ENCODE measurements around the gene PCDHGB1. TPM values are rescaled to one million over a fixed set of nuclear protein-coding genes. Genes with fewer than 3 reads are reported as not detected.
"Not testable (repeated sequence)": the region's sequence is repeated elsewhere in the genome, so short reads cannot be mapped to it uniquely, and the experiment has no call there.

PCDHGB1 gene
- total RNA-seq: under 1 TPM in 1 of 2 donors, not detected in 1; 0.19 TPM

GRCh38 chr5:141349917-141350619 lies at the start of gene PCDHGB1:
TSS of gene PCDHGB1 (plus strand) at chr5:141350099. CDS start at chr5:141350261, 162 bp downstream.
- Mint-ChIP-seq H3K4me3 (peak within 1 kb of the TSS; percentile 75 to 82), H3K4me1 (ENCODE audit: low read depth) (peaks cover 6% of the 10 kb centered on the region), H3K9me3 (peaks cover 10 to 15% of the 10 kb centered on the region in 2 donors), H3K27ac (peak within 1 kb of the TSS; percentile 50), H3K36me3 (ENCODE audit: insufficient read depth in 2 of 2) (peaks cover 15 to 30% of the 10 kb centered on the region in 2 donors), H3K27me3 (ENCODE audit: low read depth) (peaks cover 74% of the 10 kb centered on the region)
- no peak for ATAC-seq (replicated peaks in 1 of 2)
- DNase-seq: peak; percentile 38 to 51

- Mint-ChIP-seq H3K36me3 (ENCODE audit: insufficient read depth in 2 of 2) (peaks cover 22 to 23% of the 10 kb centered on the region in 2 donors), H3K4me1 (ENCODE audit: low read depth) (no peaks in the 10 kb centered on the region), H3K27ac (no peak within 1 kb of the TSS), H3K4me3 (no peak within 1 kb of the TSS), H3K27me3 (ENCODE audit: low read depth) (no peaks in the 10 kb centered on the region), H3K9me3 (peaks cover 6 to 21% of the 10 kb centered on the region in 2 donors)
- DNase-seq (no peak), ATAC-seq (replicated peaks in 1 of 2) (no peak)
Measured at GRCh38 chr5:141303756-141304155, 46.1 kb upstream of the PCDHGB1 start, which contains the start of gene SLC25A2. TSS of gene SLC25A2 (minus strand) at chr5:141304049. CDS start at chr5:141303865, 184 bp downstream.

- peaks cover 9 to 25% of the 10 kb centered on the region in 2 donors for H3K9me3 Mint-ChIP-seq
Measured at GRCh38 chr5:141306630-141307029, 43.3 kb upstream of the PCDHGB1 start.

GRCh38 chr5:141313711-141314110 lies 36.2 kb upstream of the PCDHGB1 start:
- ATAC-seq (replicated peaks in 1 of 2) (no peak), DNase-seq (no peak)
- H3K27me3 Mint-ChIP-seq (ENCODE audit: low read depth): no peaks in the 10 kb centered on the region
- no peak overlapping the region for H3K4me3 Mint-ChIP-seq
- peaks cover 25 to 34% of the 10 kb centered on the region in 2 donors for H3K9me3 Mint-ChIP-seq
- peak overlapping the region; percentile 19 for H3K27ac Mint-ChIP-seq
- H3K4me1 Mint-ChIP-seq (ENCODE audit: low read depth): peaks cover 12% of the 10 kb centered on the region
- peaks cover 40 to 50% of the 10 kb centered on the region in 2 donors for H3K36me3 Mint-ChIP-seq (ENCODE audit: insufficient read depth in 2 of 2)

More at GRCh38 chr5:141306630-141307029, 43.3 kb upstream of the PCDHGB1 start:
- Mint-ChIP-seq H3K27ac (no peak overlapping the region), H3K4me1 (ENCODE audit: low read depth) (no peaks in the 10 kb centered on the region), H3K27me3 (ENCODE audit: low read depth) (no peaks in the 10 kb centered on the region), H3K4me3 (no peak overlapping the region), H3K36me3 (ENCODE audit: insufficient read depth in 2 of 2) (peaks cover 25 to 37% of the 10 kb centered on the region in 2 donors)
- no peak for DNase-seq
- no peak for ATAC-seq (replicated peaks in 1 of 2)

GRCh38 chr5:141316963-141317362 lies 32.9 kb upstream of the PCDHGB1 start:
- ATAC-seq (replicated peaks in 1 of 2); DNase-seq; H3K27ac Mint-ChIP-seq; H3K4me3 Mint-ChIP-seq; H3K27me3 Mint-ChIP-seq (ENCODE audit: low read depth): not testable (repeated sequence)
- peaks cover 44 to 66% of the 10 kb centered on the region in 2 donors for H3K36me3 Mint-ChIP-seq (ENCODE audit: insufficient read depth in 2 of 2)
- peaks cover 38% of the 10 kb centered on the region for H3K4me1 Mint-ChIP-seq (ENCODE audit: low read depth)
- H3K9me3 Mint-ChIP-seq: peaks cover 30 to 32% of the 10 kb centered on the region in 2 donors

- ATAC-seq (replicated peaks in 1 of 2) (no peak), DNase-seq (no peak)
- Mint-ChIP-seq H3K36me3 (ENCODE audit: insufficient read depth in 2 of 2) (peaks cover 41 to 59% of the 10 kb centered on the region in 2 donors), H3K27ac (peak overlapping the region; percentile 95), H3K9me3 (peaks cover 24 to 25% of the 10 kb centered on the region in 2 donors), H3K4me3 (peak overlapping the region; percentile 90 to 100), H3K27me3 (ENCODE audit: low read depth) (no peaks in the 10 kb centered on the region), H3K4me1 (ENCODE audit: low read depth) (peaks cover 38% of the 10 kb centered on the region)
Measured at GRCh38 chr5:141319202-141319601, 30.7 kb upstream of the PCDHGB1 start.

GRCh38 chr5:141319699-141320098 lies 30.2 kb upstream of the PCDHGB1 start:
- Mint-ChIP-seq H3K27me3 (ENCODE audit: low read depth) (no peaks in the 10 kb centered on the region), H3K4me1 (ENCODE audit: low read depth) (peaks cover 38% of the 10 kb centered on the region), H3K36me3 (ENCODE audit: insufficient read depth in 2 of 2) (peaks cover 39 to 59% of the 10 kb centered on the region in 2 donors), H3K27ac (peak overlapping the region; percentile 95), H3K4me3 (peak overlapping the region; percentile 90 to 100), H3K9me3 (peaks cover 23 to 25% of the 10 kb centered on the region in 2 donors)
- ATAC-seq (replicated peaks in 1 of 2) (no peak), DNase-seq (no peak)

GRCh38 chr5:141320225-141321169 lies 29.4 kb upstream of the PCDHGB1 start, which contains the start of gene TAF7:
TSS of gene TAF7 (minus strand) at chr5:141320784. CDS start at chr5:141320044, 740 bp downstream.
- H3K27me3 Mint-ChIP-seq (ENCODE audit: low read depth): no peaks in the 10 kb centered on the region
- H3K27ac Mint-ChIP-seq: peak within 1 kb of the TSS; percentile 95
- peak; percentile 96 to 98 for ATAC-seq (replicated peaks in 1 of 2)
- peaks cover 15 to 20% of the 10 kb centered on the region in 2 donors for H3K9me3 Mint-ChIP-seq
- DNase-seq: peak; percentile 94 to 96
- peak within 1 kb of the TSS; percentile 90 to 100 for H3K4me3 Mint-ChIP-seq
- H3K4me1 Mint-ChIP-seq (ENCODE audit: low read depth): peaks cover 37% of the 10 kb centered on the region
- peaks cover 32 to 52% of the 10 kb centered on the region in 2 donors for H3K36me3 Mint-ChIP-seq (ENCODE audit: insufficient read depth in 2 of 2)

GRCh38 chr5:141322261-141322660 lies 27.6 kb upstream of the PCDHGB1 start:
- ATAC-seq (replicated peaks in 1 of 2) (no peak), DNase-seq (no peak)
- Mint-ChIP-seq H3K9me3 (peaks cover 14 to 17% of the 10 kb centered on the region in 2 donors), H3K27ac (no peak overlapping the region), H3K36me3 (ENCODE audit: insufficient read depth in 2 of 2) (peaks cover 36 to 42% of the 10 kb centered on the region in 2 donors), H3K4me1 (ENCODE audit: low read depth) (peaks cover 46% of the 10 kb centered on the region), H3K4me3 (peak overlapping the region in 1 of 2 donors; percentile 57), H3K27me3 (ENCODE audit: low read depth) (no peaks in the 10 kb centered on the region)

- peaks cover 13% of the 10 kb centered on the region for H3K27me3 Mint-ChIP-seq (ENCODE audit: low read depth)
- H3K4me1 Mint-ChIP-seq (ENCODE audit: low read depth): peaks cover 19% of the 10 kb centered on the region
- H3K27ac Mint-ChIP-seq: peak overlapping the region; percentile 93
- ATAC-seq (replicated peaks in 1 of 2): peak; percentile 91 to 93
- DNase-seq: peak; percentile 65 to 76
- peak overlapping the region; percentile 94 to 98 for H3K4me3 Mint-ChIP-seq
- H3K9me3 Mint-ChIP-seq: peaks cover 2 to 5% of the 10 kb centered on the region in 2 donors
- peaks cover 11 to 14% of the 10 kb centered on the region in 2 donors for H3K36me3 Mint-ChIP-seq (ENCODE audit: insufficient read depth in 2 of 2)
Measured at GRCh38 chr5:141326088-141326854, 23.6 kb upstream of the PCDHGB1 start.

- H3K9me3 Mint-ChIP-seq: peaks cover 6 to 12% of the 10 kb centered on the region in 2 donors
- H3K4me1 Mint-ChIP-seq (ENCODE audit: low read depth): peaks cover 12% of the 10 kb centered on the region
- DNase-seq: peak in 1 of 2 donors; percentile 33
- peak; percentile 30 to 54 for ATAC-seq (replicated peaks in 1 of 2)
- H3K36me3 Mint-ChIP-seq (ENCODE audit: insufficient read depth in 2 of 2): peaks cover 9 to 17% of the 10 kb centered on the region in 2 donors
- H3K27ac Mint-ChIP-seq: no peak overlapping the region
- peaks cover 27% of the 10 kb centered on the region for H3K27me3 Mint-ChIP-seq (ENCODE audit: low read depth)
- H3K4me3 Mint-ChIP-seq: no peak overlapping the region
Measured at GRCh38 chr5:141328231-141328630, 21.7 kb upstream of the PCDHGB1 start.
